Vagina (tissue), 2 donors: Measurements from ENCODE around the gene REX1BD. TPM values are rescaled to one million over a fixed set of nuclear protein-coding genes. Genes with fewer than 3 reads are reported as not detected.

ENCODE experiments used
- DNase-seq, 2 donors: peaks; one replicate each; pipeline ENCODE4 v3.0.0-alpha.2; 2017; ENCODE audit errors: extremely low spot score in 2 of 2
- H3K27ac ChIP-seq: fragments of 200-600 bp; sonication (generic); one replicate; pipeline ENCODE4 v1.5.1; 2019
- H3K27me3 ChIP-seq: fragments of 200-600 bp; sonication (generic); one replicate; pipeline ENCODE4 v1.5.1; 2019
- H3K36me3 ChIP-seq, 2 donors: fragments of 200-600 bp; sonication (generic); one replicate each; pipeline ENCODE4 v1.5.1; 2017 to 2019
- H3K4me1 ChIP-seq: fragments of 200-600 bp; sonication (generic); one replicate; pipeline ENCODE4 v1.5.1; 2019
- H3K4me3 ChIP-seq, 2 donors: fragments of 200-600 bp; sonication (generic); 1 replicate in 1 of 2; 2 replicates in 1 of 2; pipeline ENCODE4 v1.5.1; 2016 to 2019
- H3K9me3 ChIP-seq: fragments of 200-600 bp; sonication (generic); one replicate; pipeline ENCODE4 v1.5.1; 2019
- POLR2A ChIP-seq, 2 donors: fragments of 450-650 bp; IDR thresholded peaks; one replicate each; pipeline ENCODE4 v1.6.1; 2017; ENCODE audit warnings: antibody characterized with exemption in 2 of 2, mild to moderate bottlenecking in 2 of 2, moderate library complexity in 2 of 2
- POLR2AphosphoS5 ChIP-seq, 2 donors: sonication (generic); formaldehyde crosslinking; IDR thresholded peaks; one replicate each; pipeline ENCODE4 v1.9.0; 2017; ENCODE audit warnings: antibody characterized with exemption in 2 of 2, mild to moderate bottlenecking in 2 of 2, low read depth in 1 of 2; ENCODE audit not compliant: insufficient read depth in 1 of 2
- intact Hi-C: fragments of 100-400 bp; cut with DNase I; formaldehyde crosslinking; loops from one replicate; pipeline ENCODE4 v1.15.1; 2023
- total RNA-seq: library from RNA; depleted of rRNA; stranded (reverse); fragments of >200 nt; gene quantifications from one replicate; pipeline ENCODE4 v1.2.3, GENCODE V29; 2016
- TF ChIP-seq, protein P1 (sequence below), 3 experiments: fragments of 450-650 bp in 2 of 3; fragments of 200-600 bp in 1 of 3; sonication (generic) in 1 of 3; IDR thresholded peaks; one replicate each; pipeline ENCODE4 v1.5.1; 2017 to 2019; ENCODE audit warnings: antibody characterized with exemption in 3 of 3, mild to moderate bottlenecking in 2 of 3, moderate library complexity in 2 of 3

The REX1BD gene
- total RNA-seq, 1 donor from 2014 or later = 124 TPM

DNA sequence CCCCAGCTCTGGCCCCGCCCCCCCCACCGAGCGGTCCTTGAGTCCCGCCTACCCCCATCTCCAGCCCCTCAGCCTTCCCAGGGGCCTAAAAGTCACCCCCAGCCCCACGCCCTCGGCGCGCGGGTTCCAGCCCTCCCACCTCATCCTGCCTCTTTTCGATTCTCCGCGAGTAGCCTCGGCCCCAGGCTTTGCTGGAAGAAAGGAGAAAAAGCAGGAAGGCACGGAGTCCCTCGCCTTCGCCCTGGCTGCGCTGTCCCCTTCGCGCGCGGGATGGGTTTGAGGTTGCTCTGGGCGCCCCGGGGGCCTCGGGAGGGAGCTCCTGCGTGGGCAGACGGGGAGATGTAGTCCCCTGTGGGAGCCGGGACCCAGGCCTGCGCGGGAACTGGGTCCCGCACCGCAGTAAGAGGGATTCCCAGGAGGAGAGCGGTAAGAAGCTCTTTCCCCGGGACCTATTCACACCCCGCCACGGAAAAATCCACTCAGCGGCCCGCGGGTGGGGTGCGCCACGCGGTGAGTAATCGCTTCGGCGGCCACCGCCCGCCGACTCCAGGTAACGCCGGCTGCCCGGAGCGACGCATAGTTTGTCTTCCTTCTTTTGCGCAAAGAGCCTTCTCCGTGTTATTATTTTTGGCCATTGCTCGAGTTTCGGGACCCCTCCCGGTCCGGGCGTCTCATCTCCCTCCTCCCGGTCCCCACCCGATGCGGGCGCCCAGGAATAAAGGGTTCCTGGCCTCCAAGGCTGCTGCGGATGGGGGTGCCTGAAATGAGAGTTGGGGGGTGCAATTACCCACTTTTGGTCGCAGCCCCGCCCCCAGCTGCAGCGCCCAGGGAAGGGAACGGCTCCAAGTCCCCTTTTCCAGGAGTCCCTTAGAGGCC lies 18.9 kb downstream of the REX1BD start:
- H3K36me3 ChIP-seq = no peaks in the 10 kb centered on the region
- intact Hi-C loops = no loop called here
- H3K4me1 ChIP-seq = peaks cover 34% of the 10 kb centered on the region
- no peaks in the 10 kb centered on the region for H3K9me3 ChIP-seq
- peaks cover 15% of the 10 kb centered on the region for H3K27me3 ChIP-seq
- no peak for DNase-seq
- TF ChIP-seq POLR2A (IDR thresholded peaks at IDR 0.05) (no peak), POLR2AphosphoS5 (IDR thresholded peaks at IDR 0.05; ENCODE audit: insufficient read depth in 1 of 2, low read depth in 1 of 2) (peak in 1 of 2 donors; percentile 34)
- no peak overlapping the region for H3K27ac ChIP-seq
- H3K4me3 ChIP-seq = peak overlapping the region; percentile 2 to 28

DNA sequence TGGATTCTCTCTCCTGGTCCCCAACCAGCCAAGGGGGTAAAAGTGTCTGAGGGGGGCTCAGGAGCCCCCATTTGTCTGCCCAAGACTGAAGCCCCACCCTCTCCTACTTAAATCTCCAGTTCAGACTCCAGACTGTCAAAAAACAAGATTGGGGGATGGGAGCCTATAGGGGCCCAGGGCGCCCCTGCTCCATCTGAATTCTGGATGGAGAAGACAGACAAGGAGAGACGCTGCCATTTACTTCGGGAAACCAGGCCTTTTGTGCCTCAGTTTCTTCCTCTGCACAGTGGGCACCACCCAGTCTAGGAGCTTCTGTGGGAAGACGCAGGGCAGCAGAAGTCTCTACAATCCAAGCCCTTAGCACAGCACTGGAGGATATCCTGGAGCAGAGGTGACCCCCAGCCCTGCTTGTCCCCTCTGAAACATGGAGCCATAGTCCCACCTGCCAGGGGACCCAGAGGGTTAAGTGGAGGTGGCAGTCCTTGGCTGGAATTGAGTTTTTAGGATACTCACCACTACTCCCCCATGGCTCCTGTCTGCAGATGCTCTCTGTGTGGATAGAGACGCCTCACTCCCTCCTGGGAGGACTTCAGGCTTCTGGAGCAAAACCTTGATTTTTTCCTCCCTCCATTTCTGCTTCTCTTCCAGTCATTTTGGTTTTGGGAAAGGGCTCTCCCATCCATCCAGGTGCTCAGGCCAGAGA lies 19.7 kb downstream of the REX1BD start:
- no peak overlapping the region for H3K27ac ChIP-seq
- intact Hi-C loops = no loop called here

DNA sequence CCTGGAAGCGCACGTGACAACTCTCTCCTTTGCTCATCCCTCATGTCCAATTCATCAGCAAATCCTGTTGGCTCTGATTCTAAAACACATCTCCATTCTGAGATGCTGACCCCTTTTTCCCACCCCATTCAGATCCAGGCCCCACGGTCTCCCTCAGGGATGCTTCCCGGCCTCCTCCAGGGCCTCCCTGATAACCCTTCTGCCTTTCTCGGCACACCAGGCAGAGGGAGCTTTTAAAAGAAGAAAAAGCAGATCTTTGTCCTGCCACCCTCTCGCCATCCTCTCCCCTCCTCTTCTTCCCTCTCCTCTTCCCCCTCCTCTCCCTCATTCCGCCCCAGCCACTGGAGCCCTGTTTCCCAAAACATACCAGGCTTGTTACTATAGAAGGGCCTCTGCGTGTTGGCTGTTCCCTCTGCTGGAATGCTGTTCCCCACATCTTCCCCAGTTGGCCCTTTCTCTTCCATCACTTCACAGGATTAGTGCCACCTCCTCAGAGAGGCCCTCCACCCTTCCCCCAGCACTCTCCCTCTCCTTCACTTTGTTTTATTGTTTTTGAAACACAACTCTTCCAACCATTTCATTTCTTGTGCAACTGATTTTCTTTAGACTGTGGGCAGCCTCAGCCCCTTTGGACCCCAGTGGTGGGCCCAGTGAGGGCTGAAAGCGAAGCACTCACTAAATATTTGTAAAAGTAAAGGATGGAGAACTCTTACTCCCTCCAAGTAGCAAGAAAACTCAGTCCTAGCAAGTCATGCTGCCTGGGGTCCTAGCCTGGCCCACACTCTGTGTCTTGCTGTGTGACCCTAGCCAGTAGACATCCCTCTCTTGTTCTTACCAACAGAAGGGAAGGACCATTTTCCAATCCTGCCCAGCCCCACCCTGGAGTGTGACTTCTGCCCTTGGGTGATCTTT lies 20.5 kb downstream of the REX1BD start:
- H3K4me1 ChIP-seq = peaks cover 43% of the 10 kb centered on the region
- intact Hi-C loops = no loop called here
- H3K27ac ChIP-seq = no peak overlapping the region
- H3K36me3 ChIP-seq = no peaks in the 10 kb centered on the region
- peaks cover 15% of the 10 kb centered on the region for H3K27me3 ChIP-seq
- TF ChIP-seq POLR2A (IDR thresholded peaks at IDR 0.05) (no peak), POLR2AphosphoS5 (IDR thresholded peaks at IDR 0.05; ENCODE audit: insufficient read depth in 1 of 2, low read depth in 1 of 2) (no peak)
- TF ChIP-seq, protein P1, sequence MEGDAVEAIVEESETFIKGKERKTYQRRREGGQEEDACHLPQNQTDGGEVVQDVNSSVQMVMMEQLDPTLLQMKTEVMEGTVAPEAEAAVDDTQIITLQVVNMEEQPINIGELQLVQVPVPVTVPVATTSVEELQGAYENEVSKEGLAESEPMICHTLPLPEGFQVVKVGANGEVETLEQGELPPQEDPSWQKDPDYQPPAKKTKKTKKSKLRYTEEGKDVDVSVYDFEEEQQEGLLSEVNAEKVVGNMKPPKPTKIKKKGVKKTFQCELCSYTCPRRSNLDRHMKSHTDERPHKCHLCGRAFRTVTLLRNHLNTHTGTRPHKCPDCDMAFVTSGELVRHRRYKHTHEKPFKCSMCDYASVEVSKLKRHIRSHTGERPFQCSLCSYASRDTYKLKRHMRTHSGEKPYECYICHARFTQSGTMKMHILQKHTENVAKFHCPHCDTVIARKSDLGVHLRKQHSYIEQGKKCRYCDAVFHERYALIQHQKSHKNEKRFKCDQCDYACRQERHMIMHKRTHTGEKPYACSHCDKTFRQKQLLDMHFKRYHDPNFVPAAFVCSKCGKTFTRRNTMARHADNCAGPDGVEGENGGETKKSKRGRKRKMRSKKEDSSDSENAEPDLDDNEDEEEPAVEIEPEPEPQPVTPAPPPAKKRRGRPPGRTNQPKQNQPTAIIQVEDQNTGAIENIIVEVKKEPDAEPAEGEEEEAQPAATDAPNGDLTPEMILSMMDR (IDR thresholded peaks at IDR 0.05) = no peak
- H3K9me3 ChIP-seq = no peaks in the 10 kb centered on the region
- H3K4me3 ChIP-seq = no peak overlapping the region
- no peak for DNase-seq

More for the DNA sequence above, 19.7 kb downstream of the REX1BD start:
- Histone ChIP-seq H3K36me3 (no peaks in the 10 kb centered on the region), H3K9me3 (no peaks in the 10 kb centered on the region), H3K4me1 (peaks cover 42% of the 10 kb centered on the region), H3K4me3 (no peak overlapping the region), H3K27me3 (peaks cover 15% of the 10 kb centered on the region)
- DNase-seq = no peak
- no peak for TF ChIP-seq POLR2A (IDR thresholded peaks at IDR 0.05)

DNA sequence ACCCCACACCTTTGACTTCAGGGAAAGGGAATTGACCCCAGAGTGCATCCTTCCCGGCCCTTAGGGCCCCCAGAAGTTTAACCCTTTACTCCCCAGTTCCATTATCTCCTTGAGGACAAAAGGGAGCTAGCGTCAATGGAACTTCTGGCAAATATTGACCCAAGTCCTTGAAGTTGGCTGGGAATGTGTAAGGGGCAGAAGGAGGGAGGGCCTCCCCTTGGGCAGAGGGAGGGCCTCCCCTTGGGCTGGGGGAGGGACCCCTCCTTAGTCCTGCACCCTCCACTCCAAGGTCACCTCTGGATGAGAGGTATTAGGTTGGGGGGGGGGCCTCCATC lies 21.1 kb downstream of the REX1BD start:
- Histone ChIP-seq H3K4me3 (no peak overlapping the region), H3K27ac (no peak overlapping the region), H3K27me3 (peaks cover 15% of the 10 kb centered on the region), H3K36me3 (no peaks in the 10 kb centered on the region), H3K9me3 (no peaks in the 10 kb centered on the region), H3K4me1 (peaks cover 43% of the 10 kb centered on the region)
- DNase-seq = no peak
- TF ChIP-seq, protein P1 (IDR thresholded peaks at IDR 0.05) = no peak
- TF ChIP-seq POLR2A (IDR thresholded peaks at IDR 0.05) (no peak), POLR2AphosphoS5 (IDR thresholded peaks at IDR 0.05; ENCODE audit: insufficient read depth in 1 of 2, low read depth in 1 of 2) (no peak)
- intact Hi-C loops = no loop called here

DNA sequence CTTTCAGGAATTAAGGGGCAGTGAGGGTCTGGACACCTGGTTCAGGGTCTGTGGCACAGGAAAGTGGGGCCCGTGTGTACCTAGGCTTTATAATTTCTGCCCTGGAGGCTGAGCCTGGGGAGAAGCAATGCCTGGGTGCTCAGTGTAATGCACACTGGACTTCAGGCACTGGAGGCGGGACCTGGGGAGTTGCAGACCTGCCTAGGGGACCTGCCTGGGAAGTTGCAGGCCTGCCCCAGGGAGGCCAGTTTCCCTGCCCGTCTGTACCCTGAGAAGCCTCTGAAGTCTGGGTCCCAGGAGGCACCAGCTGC lies 21.6 kb downstream of the REX1BD start:
- DNase-seq = no peak
- Histone ChIP-seq H3K27ac (no peak overlapping the region), H3K36me3 (no peaks in the 10 kb centered on the region), H3K4me1 (peaks cover 43% of the 10 kb centered on the region), H3K27me3 (peaks cover 15% of the 10 kb centered on the region), H3K4me3 (no peak overlapping the region), H3K9me3 (no peaks in the 10 kb centered on the region)
- TF ChIP-seq POLR2A (IDR thresholded peaks at IDR 0.05) = no peak
- no peak for TF ChIP-seq POLR2AphosphoS5 (IDR thresholded peaks at IDR 0.05; ENCODE audit: insufficient read depth in 1 of 2, low read depth in 1 of 2)
- TF ChIP-seq, protein P1 (IDR thresholded peaks at IDR 0.05) = no peak
- intact Hi-C loops = no loop called here
